DMS153 (cell line): Measurements from ENCODE around the gene SYCE1L.
"Not testable (repeated sequence)": the region's sequence is repeated elsewhere in the genome, so short reads cannot be mapped to it uniquely, and the experiment has no call there.

Source experiments
- DNase-seq: peaks from one replicate; lab custom pipeline; 2025; lab: John Stamatoyannopoulos, UW

SYCE1L gene, protein sequence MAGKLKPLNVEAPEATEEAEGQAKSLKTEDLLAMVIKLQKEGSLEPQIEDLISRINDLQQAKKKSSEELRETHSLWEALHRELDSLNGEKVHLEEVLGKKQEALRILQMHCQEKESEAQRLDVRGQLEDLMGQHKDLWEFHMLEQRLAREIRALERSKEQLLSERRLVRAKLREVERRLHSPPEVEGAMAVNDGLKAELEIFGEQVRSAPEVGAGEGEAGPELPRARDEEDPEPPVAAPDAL

DNA sequence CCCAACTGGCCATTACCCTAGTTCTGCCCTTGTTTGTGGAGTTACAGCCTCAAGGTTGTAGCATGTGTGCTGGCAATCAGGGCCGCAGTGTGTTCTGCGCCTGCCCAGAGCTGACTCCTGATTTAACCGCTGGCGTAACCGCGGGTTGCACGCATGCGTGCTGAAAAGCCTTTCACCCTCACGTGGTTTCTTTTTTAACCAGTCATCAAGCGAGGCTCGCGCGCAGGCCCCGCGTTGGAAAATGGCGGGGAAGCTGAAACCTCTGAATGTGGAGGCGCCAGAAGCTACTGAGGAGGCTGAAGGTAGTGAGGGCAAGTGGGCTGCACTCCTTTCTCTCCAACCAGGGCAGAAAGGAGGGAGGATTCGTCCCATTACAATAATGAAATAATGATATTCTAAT lies at the start of gene SYCE1L:
SYCE1L (plus strand) TSS at position 198 of the 400 bp plus-strand sequence; CDS start at position 242, 44 bp downstream.
- no peak for DNase-seq

DNA sequence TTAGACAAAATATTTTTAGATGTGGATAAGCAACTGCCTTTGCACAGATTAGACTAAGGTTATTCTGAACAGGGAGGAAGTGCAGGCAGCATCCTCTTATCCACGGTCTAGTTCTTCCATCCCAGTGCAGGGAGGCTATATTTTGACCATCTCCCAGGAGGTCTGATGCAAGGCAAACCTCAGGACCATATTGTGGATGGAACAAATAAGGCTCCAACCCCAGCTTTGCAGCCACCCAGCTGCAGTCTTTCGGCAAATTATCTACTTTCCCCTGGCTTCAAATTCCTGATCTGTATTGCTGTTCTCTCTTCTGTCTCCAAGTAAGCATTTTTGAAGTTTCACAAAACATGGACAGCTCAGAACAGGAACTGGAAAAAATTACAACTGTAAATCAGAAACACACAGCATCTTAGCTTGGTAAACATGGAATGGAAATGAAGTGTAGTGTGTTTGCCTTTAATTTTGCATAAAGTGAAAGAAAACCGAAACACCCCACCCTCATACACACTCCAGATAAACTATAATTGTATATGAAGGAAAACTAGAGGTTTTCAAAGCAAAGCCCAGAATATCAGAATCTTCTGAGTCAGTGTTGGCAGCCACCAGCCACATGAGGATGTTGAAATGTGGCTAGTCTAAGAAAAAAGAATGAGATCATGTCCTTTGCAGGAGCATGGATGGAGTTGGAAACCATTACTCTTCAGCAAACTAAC lies 41.7 kb upstream of the SYCE1L start:
- DNase-seq = no peak

DNA sequence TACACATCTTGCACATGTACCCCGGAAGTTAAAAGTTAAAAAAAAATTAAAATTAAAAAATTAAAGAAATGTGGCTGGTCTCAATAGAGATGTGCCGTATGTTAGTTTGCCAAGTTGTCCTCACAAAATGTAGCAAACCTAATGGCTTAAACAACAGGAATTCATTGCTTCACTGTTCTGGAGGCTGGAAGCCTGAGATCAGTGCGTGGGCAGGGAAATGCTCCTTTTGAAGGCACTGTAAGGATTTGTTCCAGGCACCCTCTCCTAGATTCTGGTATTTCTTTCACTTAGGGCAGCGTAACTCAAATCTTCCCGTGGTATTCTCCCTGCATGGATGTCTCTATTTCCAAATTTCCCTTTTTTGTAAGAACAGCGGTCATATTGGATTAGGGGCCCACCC lies 40.9 kb upstream of the SYCE1L start:
- no peak for DNase-seq

DNA sequence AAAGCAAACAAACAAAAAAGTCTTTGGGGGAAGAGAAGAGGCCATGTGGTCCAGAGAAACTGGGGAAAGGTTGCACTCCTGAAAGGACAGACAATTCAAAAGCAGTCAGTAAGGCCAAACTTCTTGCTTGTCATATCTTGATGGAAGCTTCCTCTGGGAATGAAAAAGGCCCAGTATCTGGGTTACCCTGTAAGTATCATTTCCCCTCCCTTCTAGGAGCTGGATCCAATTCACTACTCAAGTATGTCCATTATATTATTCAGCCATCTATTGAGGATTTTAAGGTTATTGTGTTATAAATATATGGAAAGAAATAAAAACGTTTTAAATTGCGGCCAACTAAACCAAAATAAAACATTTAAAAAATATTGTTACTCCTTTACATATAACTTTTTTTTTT lies 34.2 kb upstream of the SYCE1L start:
- no peak for DNase-seq

DNA sequence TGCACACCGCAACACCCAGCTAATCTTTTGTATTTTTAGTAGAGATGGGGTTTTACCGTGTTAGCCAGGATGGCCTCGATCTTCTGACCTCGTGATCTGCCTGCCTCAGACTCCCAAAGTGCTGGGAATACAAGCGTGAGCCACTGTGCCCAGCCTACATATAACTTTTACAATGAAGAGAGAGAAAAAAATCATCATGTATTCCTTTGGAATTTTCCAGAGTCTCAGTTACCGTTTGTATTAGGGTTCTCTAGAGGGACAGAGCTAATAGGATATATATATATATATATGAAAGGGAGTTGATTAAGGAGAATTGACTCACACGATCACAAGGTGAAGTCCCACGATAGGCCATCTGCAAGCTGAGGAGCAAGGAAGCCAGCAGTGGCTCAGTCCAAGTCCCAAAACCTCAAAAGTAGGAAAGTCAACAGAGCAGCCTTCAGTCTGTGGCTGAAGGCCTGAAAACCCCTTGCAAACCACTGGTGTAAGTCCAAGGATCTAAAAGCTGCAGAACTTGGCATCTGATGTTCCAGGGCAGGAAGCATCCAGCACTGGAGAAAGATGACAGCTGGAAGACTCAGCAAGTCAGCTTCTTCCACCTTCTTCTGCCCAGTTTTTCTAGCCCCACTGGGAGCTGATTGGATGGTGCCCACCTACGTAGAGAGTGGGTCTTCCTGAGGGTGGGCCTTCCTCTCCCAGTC lies 33.5 kb upstream of the SYCE1L start:
- not testable (repeated sequence) for DNase-seq

DNA sequence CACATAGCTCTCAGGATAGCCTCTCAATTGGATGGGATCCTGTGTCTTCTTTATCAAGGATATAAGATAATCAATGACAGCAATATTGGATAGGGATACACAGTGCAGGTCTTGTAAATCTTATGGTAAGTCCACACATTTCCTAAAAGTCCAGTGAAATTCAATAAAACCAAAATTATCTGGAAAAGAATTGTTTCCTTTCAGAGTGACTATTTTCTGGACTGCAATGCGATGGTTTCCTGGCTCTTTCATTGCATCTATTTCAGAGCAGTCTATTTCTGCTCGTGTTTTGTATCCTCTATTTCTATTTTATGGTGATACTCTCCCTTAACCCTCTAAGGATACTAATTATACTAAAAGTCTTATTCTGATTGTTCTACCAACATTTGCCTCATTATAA lies 32.5 kb upstream of the SYCE1L start:
- DNase-seq = no peak

DNA sequence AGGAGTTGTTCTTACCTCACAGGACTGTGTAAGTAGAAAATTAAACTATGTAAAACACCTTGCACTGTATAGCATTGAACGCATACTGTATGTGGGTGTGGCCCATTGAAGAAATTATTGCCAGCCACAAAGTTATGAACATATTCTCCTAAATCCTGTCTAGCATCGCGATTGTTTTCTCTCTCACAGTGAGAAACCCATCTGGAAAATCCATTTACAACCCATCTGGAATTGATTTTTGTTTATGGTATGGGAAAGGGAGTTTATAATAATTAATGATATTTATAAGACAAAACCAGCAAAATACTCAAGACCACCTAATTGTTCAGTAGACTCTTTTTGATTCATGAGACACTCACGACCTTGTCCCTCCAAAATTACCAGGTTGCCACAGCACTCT lies 30.3 kb upstream of the SYCE1L start:
- DNase-seq = no peak

DNA sequence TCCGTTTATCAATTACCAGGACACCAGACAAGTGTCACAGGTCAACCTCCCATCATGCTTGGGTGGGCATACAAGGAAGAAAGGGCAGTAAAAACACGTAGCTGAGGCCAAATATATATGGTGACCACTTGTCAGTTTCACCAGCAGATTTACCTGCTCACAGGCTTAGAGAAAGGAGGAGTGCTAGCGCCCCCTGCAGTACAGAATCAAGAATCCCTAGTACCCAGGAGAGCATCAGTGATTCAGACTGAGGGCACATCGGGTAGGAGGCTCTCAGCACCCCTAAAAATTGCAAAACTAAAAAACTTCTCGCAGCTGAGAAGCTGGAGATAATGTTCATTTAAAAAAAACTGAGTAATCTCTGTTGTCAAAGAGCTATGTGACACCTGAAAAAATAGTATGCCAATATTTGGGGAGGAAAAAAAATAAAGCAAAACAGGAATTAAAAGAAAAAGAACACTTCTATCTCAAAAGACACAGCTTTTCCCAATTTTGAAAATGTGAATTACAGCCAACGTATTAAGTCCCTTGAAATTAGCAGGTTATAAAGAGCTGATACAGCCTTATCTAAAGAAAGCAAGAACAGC lies 29.5 kb upstream of the SYCE1L start:
- DNase-seq = peak; percentile 19

DNA sequence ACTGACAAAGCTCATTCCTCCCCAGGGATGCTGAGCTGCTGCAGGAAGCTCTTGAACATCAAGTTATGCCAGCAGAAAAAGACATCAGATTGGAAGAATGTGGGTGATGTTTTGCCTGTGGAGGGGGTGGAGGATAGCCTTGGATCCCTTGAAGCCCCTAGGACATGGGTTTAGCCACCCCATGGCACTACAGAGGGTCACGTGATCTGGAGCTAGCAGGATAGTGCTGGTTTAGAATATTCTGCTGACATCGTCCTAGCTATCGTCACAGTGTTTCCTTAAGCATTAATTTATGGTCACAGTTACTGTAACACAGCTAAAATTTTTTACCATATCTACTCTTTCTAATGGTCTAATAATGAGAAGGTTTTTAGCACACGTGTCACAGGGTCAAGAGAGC lies 28.4 kb upstream of the SYCE1L start:
- no peak for DNase-seq

DNA sequence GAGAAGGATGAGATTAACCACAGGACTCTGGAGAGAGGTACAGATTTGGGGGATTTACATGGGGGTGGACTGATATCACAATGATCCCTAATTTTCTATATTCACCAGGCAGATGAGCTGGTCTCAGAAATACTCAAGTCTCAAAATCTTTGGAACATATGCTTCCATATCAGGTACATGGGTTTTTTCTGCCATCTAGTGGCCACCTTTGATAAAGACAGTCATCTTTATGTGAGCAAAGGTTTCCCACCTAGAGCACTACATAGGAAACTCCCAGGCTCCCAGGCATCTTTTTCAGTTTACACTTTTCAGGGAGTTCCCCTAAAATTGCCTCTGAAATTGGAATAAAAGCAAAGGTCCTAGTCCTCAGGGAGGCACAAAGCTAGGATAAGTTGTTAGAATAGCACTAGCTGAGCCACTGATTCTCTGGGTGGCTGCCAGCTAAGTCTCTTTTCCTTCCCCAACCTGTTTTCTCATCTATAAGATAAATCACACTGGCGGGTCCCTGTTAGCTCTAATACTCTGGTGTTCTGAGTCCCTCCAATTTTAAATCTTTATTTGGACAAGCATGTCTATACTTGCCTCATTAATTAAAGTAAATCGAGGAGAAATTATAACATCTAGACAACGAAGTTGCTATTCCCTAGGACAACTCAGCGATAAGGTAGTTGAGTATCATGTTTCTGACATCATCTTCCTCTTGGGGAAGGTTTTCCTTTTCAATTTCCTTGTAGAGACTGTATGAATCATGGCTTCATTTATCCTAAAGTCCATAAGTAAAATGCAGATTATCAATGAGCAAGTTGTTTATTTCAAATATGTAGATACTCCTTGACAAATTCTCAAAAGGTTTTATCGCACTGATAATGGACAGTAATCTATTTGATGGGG lies 27.2 kb upstream of the SYCE1L start:
- DNase-seq = peak; percentile 60

DNA sequence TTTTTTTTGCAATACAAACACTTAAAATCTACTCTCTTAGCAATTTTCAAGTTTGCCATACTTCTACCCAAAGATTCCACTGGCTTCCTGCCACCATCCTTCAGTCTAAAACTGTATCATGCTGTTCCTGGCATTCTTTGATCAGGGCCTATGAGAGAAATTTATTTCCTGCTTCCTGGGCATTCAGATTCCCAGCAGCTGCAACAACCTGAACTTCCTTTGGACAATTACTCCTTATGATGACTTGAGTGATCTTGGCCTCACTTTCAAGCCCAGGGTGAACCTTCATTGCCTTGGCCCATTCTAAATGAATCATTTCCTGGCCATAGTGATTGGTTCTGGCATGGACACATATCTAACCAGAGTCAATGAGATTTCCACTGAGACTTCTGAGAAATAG lies 26.3 kb upstream of the SYCE1L start:
- DNase-seq = no peak

DNA sequence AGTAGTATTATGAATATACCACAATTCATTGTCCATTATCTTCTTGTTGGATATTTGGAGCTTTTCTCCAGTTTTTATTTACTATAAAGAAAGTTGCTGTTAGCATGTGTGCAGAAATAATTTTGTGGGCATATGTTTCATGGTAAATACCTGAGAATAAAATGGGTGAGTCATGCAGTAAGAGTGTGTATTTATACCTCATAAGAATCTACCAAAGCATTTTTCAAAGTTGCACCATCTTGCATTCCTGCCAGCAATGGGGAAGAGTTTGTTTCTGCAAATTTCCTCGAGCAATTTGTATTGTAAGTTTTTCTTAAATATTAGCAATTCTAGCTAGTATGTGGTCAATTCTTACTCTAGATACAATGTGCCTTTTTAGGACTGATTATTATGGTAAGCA lies 16.1 kb upstream of the SYCE1L start:
- no peak for DNase-seq

DNA sequence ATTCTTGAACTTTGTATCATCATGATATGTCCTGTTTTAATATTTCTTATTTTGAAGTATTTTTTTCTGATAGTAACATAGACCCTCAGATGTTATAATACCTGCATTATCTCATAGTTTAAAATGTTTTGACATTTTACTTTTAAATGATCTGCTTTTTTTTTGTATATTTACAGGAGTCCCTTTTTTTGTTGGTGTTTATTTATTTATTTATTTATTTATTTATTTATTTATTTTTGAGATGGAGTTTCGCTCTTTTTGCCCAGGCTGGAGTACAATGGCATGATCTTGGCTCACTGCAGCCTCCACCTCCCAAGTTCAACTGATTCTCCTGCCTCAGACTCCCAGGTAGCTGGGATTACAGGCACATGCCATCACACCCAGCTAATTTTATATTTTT lies 12.9 kb upstream of the SYCE1L start:
- DNase-seq = not testable (repeated sequence)

DNA sequence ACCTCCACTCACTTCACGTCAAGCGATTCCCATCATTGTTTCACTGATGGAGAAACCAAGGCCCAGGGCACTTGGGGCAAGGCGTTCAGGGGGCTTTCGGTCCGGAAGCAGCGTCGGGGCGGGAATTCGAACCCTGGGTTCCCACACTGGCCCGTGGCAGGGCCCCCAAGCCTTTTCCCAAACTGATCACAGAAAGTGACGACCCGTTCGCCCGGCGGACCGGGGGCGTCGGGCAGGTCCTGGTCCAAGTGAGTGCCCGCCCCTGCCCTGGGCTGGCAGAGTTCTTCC lies 9.1 kb upstream of the SYCE1L start:
- DNase-seq = no peak

DNA sequence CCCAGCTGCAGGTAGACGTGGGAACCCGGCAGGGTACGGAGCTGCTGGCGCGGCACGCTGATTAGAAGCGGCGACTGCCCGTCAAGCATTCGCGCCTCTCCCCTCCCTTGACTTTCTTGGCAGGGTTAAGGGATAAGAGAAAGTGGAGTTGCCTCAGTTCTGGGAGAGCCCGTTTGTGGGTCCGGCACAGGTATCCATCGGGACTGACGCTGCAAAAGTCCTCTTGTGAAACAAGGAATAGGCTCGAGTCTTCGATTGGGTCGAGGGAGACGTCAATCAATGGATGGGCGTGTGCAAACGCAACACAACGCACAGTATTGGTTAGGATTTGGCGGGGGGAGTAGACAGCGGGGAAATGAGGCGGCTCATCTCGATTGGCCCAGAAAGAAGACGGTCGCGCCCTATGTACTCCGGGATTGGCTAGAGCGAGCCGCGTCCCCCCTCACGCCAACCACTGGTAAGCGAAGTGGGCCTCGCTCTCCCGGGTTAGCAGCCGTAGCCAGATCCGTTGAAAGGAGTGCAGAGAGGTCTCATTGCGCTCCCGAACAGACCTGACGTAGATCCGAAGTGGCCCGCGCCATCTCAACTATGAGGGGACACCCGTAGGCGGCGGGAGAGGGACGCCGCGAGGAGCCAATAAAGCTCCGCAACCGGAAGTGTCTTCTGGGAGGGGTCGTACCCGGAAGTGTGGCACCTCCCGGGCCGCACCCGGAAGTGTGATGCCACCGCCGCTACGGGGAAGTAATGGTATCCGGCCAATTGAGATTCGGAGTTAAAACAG lies 8.5 kb upstream of the SYCE1L start, which contains the start of gene MON1B:
MON1B (plus strand) TSS at position 713 of the 781 bp plus-strand sequence. CDS start 296 bp downstream, outside the sequence.
- peak; percentile 99 for DNase-seq

DNA sequence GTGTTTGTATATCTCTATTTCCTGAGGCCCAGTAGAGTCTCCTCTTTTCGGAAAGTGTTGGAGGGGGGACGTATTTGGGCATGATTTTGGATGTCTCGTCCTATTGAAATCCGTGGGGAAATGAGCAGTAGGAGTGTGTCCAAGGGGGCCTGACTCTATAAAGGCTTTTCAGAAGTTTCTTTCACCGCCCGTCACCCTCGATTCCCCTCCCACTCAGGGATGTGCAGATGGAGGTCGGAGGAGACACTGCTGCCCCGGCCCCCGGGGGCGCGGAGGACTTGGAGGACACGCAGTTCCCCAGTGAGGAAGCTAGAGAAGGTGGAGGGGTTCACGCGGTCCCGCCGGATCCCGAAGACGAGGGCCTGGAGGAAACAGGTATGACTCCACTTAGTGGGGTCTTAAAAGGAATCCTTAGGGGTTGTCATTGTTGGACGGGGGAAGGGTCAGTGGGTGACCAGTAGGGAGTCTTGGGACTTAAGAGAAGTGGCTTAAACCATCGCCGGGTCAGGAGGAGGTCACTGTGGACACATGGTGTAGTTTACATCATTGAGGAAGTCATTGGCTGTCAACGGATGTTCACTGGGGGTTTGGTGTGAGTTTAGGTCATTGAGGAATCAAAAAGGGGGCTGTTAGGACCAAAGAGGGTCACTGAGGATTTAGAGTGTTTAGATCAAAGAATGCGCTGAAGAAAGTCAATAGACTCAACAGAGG lies 7.8 kb upstream of the SYCE1L start:
- no peak for DNase-seq

DNA sequence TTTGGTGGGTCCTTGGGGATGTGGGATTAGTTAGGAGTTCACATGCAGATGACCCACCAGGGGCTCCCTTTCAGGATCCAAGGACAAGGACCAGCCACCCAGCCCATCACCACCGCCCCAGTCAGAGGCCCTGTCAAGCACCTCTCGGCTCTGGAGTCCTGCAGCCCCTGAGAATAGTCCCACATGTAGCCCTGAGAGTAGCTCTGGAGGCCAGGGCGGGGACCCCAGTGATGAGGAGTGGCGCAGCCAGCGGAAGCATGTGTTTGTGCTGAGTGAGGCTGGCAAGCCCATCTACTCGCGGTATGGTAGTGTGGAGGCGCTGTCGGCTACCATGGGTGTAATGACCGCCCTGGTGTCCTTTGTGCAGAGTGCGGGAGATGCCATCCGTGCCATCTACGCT lies 5.8 kb upstream of the SYCE1L start:
- DNase-seq = no peak

DNA sequence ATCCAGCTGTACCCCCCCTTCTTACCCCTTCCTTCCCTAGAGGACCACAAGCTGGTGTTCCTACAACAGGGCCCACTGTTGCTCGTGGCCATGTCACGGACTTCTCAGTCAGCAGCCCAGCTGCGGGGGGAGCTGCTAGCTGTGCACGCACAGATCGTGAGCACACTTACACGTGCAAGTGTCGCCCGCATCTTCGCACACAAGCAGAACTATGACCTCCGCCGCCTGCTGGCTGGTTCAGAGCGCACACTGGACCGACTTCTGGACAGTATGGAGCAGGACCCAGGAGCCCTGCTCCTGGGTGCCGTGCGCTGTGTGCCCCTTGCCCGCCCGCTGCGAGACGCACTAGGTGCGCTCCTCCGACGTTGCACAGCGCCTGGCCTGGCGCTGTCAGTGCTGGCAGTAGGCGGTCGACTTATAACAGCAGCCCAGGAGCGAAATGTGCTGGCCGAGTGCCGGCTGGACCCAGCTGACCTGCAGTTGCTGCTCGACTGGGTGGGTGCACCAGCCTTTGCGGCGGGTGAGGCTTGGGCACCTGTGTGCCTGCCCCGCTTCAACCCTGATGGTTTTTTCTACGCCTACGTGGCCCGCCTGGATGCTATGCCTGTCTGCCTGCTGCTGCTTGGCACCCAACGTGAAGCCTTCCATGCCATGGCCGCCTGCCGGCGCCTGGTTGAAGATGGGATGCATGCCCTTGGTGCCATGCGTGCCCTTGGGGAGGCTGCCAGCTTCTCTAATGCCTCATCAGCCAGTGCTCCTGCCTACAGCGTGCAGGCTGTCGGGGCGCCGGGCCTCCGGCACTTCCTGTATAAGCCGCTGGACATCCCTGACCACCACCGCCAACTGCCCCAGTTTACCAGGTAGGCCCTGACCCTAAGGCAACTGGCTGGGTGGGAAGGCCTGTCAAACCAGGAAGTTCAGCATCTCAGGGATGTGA lies 4.6 kb upstream of the SYCE1L start:
- no peak for DNase-seq

DNA sequence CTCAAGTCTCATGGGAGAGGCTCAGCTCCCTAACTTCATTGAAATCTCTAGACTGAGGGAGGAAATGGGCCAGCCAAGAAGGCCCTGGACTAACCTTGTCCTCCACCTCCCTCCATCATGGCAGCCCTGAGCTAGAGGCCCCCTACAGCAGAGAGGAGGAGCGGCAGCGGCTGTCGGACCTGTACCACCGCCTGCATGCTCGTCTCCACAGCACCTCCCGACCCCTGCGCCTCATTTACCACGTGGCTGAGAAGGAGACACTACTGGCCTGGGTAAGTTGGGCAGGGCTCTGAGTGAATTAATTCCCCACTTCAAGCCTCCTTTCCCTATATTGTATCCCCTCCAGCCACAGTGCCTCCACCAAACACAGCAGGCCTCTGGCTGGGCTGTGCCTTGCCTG lies 3.8 kb upstream of the SYCE1L start:
- no peak for DNase-seq
